Heart left ventricle (tissue), 16 donors: Measurements from ENCODE around the gene SYT9. TPM values are rescaled to one million over a fixed set of nuclear protein-coding genes. Genes with fewer than 3 reads are reported as not detected.
A peak's percentile ranks its signal among the peaks of the same experiment; 100 is the strongest.

Experiments
- ATAC-seq, 4 donors: fragments of 200-7000 bp; cut with Tn5 transposase; one replicate each; pipeline ENCODE4 v1.9.1; 2020 to 2022; ENCODE audit warnings: moderate library complexity in 4 of 4, mild to moderate bottlenecking in 3 of 4, moderate number of reproducible peaks in 1 of 4
- DNase-seq, 5 donors: peaks; one replicate each; pipeline ENCODE4 v3.0.0-alpha.2; 2020
- H3K27ac ChIP-seq, 12 donors: fragments of 200-600 bp; sonication (generic) in 4 of 12; one replicate each; pipeline versions ENCODE4 v1.5.0 to v1.8.0; 2016 to 2022; ENCODE audit warnings: mild to moderate bottlenecking in 2 of 12
- H3K27me3 ChIP-seq, 9 donors: fragments of 200-600 bp; sonication (generic) in 2 of 9; one replicate each; pipeline versions ENCODE4 v1.5.1 to v1.8.0; 2016 to 2022; ENCODE audit warnings: mild to moderate bottlenecking in 3 of 9
- H3K36me3 ChIP-seq, 9 donors: fragments of 200-600 bp; sonication (generic) in 2 of 9; one replicate each; pipeline versions ENCODE4 v1.5.0 to v1.8.0; 2018 to 2022; ENCODE audit warnings: mild to moderate bottlenecking in 2 of 9
- H3K4me1 ChIP-seq, 12 donors: fragments of 200-600 bp; sonication (generic) in 4 of 12; one replicate each; pipeline versions ENCODE4 v1.5.0 to v1.8.0; 2016 to 2022; ENCODE audit warnings: mild to moderate bottlenecking in 3 of 12
- H3K4me3 ChIP-seq, 12 donors: fragments of 200-600 bp; sonication (generic) in 4 of 12; one replicate each; pipeline versions ENCODE4 v1.5.0 to v1.8.0; 2017 to 2022; ENCODE audit warnings: mild to moderate bottlenecking in 9 of 12, moderate library complexity in 4 of 12
- H3K9me3 ChIP-seq, 12 donors: fragments of 200-600 bp; sonication (generic) in 4 of 12; one replicate each; pipeline versions ENCODE4 v1.5.0 to v1.8.0; 2016 to 2022; ENCODE audit warnings: mild to moderate bottlenecking in 1 of 12
- POLR2A ChIP-seq, 2 donors: fragments of 450-650 bp; IDR thresholded peaks; one replicate each; pipeline ENCODE4 v1.6.1; 2017; ENCODE audit warnings: antibody characterized with exemption in 2 of 2, mild to moderate bottlenecking in 2 of 2, moderate library complexity in 2 of 2
- WGBS, 4 donors: extraction: QIAGEN DNeasy Blood & Tissue Kit in 2 of 4; methylation state at CpG; one replicate each; pipeline versions ENCODE4 v1.1.5 to v1.1.7; 2013 to 2018; 5-methylcytosine and 5-hydroxymethylcytosine counted together
- intact Hi-C, 10 donors: fragments of 100-400 bp; cut with DNase I; formaldehyde crosslinking; loops; one replicate each; pipeline versions ENCODE4 v1.11.1 to v1.14.2; 2022
- polyA plus RNA-seq, 2 donors: library from polyadenylated mRNA; stranded (reverse); fragments of 200-250 nt; gene quantifications; one replicate each; pipeline ENCODE4 v1.2.3, GENCODE V29; 2013
- total RNA-seq, 9 donors: library from RNA; depleted of rRNA in 2 of 9; stranded (reverse); fragments of >200 nt in 2 of 9; fragmentation: NEBNext Ultra II Directional in 3 of 9; extraction: Animal tissue kit (Norgen Biotek cat#: 25700) in 3 of 9; gene quantifications; one replicate each; pipeline versions ENCODE4 v1.1.0 to v1.2.4, GENCODE V29; 2016 to 2023
- TF ChIP-seq, protein P1 (sequence below), 12 donors: fragments of 200-600 bp; sonication (generic) in 4 of 12; IDR thresholded peaks; one replicate each; pipeline versions ENCODE4 v1.5.0 to v1.8.0; 2018 to 2022; ENCODE audit warnings: antibody characterized with exemption in 12 of 12, mild to moderate bottlenecking in 5 of 12
- donor health status: ischemic (EF 13 %, LVEDD 7.1; RV severe dilation, severe dysfunction).
- donor health status: healthy with polysubstance abuse.
- donor health status: DM: no; HTN: yes; CAD: no.
- donor health status: DM: no; HTN: no; CAD: no.
- donor health status: ischemic (EF 25% LVEDD 6.9; RV normal size, moderate dysfunction).
- donor health status: ischemic (EF 25% LVEDD 5.7; RV mildly dilated, moderate dysfunction).
- donor health status: healthy.
- donor health status: DM: yes; HTN: yes; CAD: no.
- donor health status: ischemic (EF 35%, LVEDD 5.7; RV mildly dilated, moderate dysfunction).
- donor health status: nonischemic (EF 11% LVEDD 7.7; RV severe dilation, severe dysfunction).
- donor health status: DM: yes; HTN: yes; CAD: no.
- donor health status: PGD.
- donor health status: ischemic (EF 29% LVEDD 5.4; RV normal size, mild dysfunction).
- donor health status: nonischemic (EF 23%, LVEDD 6.1; RV moderate dilation, normal function).

The SYT9 gene
- total and polyA plus RNA-seq, 11 donors, result 0.04 to 1.4 (median 0.27) TPM; not detected in 2

DNA sequence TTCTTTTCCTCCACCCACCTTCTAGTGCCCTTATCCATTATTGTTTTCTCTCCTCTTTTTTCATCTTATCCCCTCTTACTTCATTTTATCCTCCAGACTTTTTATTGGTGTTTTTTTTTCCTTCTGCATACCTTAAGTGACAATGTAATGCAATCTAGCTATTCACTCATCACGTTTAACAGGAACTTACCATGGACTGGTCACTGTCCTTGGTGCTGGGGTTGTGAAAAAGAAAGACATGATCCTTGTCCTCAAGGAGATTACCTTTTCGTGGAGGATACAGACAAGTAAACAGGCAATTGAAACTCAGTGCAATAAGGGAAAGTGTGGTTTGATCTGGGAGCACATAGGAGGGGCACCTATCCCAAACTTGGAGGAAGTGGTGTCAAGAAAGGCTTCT, 20.7 kb downstream of the SYT9 start:
- H3K4me3 ChIP-seq, result no peak overlapping the region
- no peaks in the 10 kb centered on the region for H3K4me1 ChIP-seq
- no peak for DNase-seq
- no peaks in the 10 kb centered on the region for H3K27me3 ChIP-seq
- H3K27ac ChIP-seq, result no peak overlapping the region
- no peak for TF ChIP-seq POLR2A (IDR thresholded peaks at IDR 0.05)
- TF ChIP-seq, protein P1, sequence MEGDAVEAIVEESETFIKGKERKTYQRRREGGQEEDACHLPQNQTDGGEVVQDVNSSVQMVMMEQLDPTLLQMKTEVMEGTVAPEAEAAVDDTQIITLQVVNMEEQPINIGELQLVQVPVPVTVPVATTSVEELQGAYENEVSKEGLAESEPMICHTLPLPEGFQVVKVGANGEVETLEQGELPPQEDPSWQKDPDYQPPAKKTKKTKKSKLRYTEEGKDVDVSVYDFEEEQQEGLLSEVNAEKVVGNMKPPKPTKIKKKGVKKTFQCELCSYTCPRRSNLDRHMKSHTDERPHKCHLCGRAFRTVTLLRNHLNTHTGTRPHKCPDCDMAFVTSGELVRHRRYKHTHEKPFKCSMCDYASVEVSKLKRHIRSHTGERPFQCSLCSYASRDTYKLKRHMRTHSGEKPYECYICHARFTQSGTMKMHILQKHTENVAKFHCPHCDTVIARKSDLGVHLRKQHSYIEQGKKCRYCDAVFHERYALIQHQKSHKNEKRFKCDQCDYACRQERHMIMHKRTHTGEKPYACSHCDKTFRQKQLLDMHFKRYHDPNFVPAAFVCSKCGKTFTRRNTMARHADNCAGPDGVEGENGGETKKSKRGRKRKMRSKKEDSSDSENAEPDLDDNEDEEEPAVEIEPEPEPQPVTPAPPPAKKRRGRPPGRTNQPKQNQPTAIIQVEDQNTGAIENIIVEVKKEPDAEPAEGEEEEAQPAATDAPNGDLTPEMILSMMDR (IDR thresholded peaks at IDR 0.05), result no peak
- WGBS, 4 donors, result 41 to 56% (median 50%) methylated on average over 2 of the region's 2 CpGs
- ATAC-seq, result no peak
- H3K36me3 ChIP-seq, result no peaks in the 10 kb centered on the region
- intact Hi-C loops, result no loop called here
- H3K9me3 ChIP-seq, result no peaks in the 10 kb centered on the region

DNA sequence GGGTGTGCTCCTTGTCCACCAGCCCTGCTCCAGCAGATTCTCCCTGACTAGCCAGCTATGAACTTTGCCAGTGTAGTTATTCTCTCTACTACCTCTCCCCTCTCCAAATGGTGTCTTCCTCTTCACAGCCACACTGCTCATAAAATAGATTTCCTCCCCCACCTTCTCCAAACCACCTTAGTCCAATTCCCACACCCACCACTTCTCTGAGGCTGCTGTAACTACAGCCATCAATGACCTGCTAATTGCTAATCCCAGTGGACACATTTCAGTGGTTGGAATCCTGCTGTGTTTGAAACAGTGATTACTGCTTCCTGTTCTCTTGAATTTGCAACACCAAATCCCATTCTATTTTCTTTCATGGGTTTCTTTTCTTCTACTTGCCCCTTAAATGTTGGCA, 23.4 kb downstream of the SYT9 start:
- H3K27ac ChIP-seq, result no peak overlapping the region
- DNase-seq (no peak), ATAC-seq (no peak)
- intact Hi-C loops, result no loop called here
- H3K36me3 ChIP-seq, result no peaks in the 10 kb centered on the region
- no peak overlapping the region for H3K4me3 ChIP-seq
- H3K9me3 ChIP-seq, result no peaks in the 10 kb centered on the region
- H3K4me1 ChIP-seq, result no peaks in the 10 kb centered on the region
- H3K27me3 ChIP-seq, result peaks cover 0 to 3% (median 0%) of the 10 kb centered on the region in 9 donors
- TF ChIP-seq, protein P1 (IDR thresholded peaks at IDR 0.05), result no peak
- TF ChIP-seq POLR2A (IDR thresholded peaks at IDR 0.05), result no peak

DNA sequence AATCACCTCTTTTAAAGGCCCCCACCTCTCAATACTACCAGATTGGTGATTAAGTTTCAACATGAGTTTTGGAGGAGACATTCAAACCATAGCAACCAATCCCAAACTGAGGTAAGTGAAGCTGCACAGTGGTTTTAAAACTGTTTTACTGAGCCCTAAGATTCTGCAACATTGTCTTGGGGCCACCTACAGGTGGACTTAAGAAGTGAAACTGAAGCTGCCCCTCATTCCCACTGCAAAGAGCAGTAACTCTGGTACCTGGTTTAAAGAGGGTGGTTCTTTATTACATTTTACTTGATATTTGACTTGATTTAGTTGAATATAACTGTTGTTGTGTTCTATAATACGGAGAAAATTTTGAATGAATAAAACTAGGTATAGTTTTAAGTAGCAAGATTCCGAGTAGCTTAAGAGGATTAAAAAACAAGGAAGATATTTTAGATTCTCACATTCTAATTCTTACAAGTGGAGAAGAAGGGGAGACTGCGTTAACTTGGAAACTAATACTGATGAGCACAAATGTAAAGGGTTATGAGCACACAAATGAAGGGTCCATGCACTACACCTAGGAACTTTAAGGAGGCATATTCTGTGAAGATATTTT, 26.7 kb downstream of the SYT9 start:
- intact Hi-C loops, result no loop called here
- Histone ChIP-seq H3K9me3 (no peaks in the 10 kb centered on the region), H3K36me3 (no peaks in the 10 kb centered on the region), H3K27me3 (peaks cover 0 to 3% (median 0%) of the 10 kb centered on the region in 9 donors), H3K27ac (no peak overlapping the region), H3K4me3 (no peak overlapping the region), H3K4me1 (no peaks in the 10 kb centered on the region)
- ATAC-seq, result no peak
- DNase-seq, result no peak
- 45 to 71% (median 67%) methylated on average over 3 of the region's 3 CpGs for WGBS, 4 donors
- TF ChIP-seq, protein P1 (IDR thresholded peaks at IDR 0.05), result peak in 11 of 12 donors; percentile 13 to 58 (median 43)
- TF ChIP-seq POLR2A (IDR thresholded peaks at IDR 0.05), result no peak

DNA sequence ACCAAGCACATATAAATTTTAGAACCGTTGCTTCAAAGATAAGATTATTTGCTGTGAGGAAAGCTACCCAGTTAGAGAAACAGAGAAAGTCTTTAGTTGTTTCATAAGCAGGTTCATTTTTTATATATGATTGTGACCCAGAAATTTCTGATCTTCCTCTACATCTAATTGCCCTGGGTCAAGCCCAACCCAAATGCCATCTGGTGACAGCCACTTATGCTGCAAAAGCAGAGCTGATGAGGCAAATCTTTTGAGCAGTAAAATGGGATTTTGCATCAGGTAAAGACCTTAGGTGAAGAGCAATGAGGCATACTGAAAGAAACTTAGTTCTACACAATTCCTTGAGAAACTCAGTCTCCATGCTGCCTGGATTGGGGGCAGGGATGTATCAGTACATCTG, 28.0 kb downstream of the SYT9 start:
- WGBS, 4 donors, result 48 to 63% (median 52%) methylated on average over 1 of the region's 1 CpG
- DNase-seq (no peak), ATAC-seq (no peak)
- Histone ChIP-seq H3K9me3 (no peaks in the 10 kb centered on the region), H3K4me3 (no peak overlapping the region), H3K36me3 (no peaks in the 10 kb centered on the region), H3K4me1 (no peaks in the 10 kb centered on the region), H3K27ac (no peak overlapping the region), H3K27me3 (peaks cover 0 to 3% (median 0%) of the 10 kb centered on the region in 9 donors)
- no peak for TF ChIP-seq POLR2A (IDR thresholded peaks at IDR 0.05)
- TF ChIP-seq, protein P1 (IDR thresholded peaks at IDR 0.05), result no peak
- intact Hi-C loops, result no loop called here
